Right lobe of liver (tissue), 4 donors: ENCODE measurements around the gene IAH1.

Experiments
- POLR2A ChIP-seq: fragments of 450-650 bp; IDR thresholded peaks from one replicate; pipeline ENCODE4 v1.6.1; 2017; ENCODE audit warnings: antibody characterized with exemption, mild to moderate bottlenecking
- TF ChIP-seq, protein P1 (sequence below), 4 donors: fragments of 200-600 bp in 3 of 4; fragments of 450-650 bp in 1 of 4; IDR thresholded peaks; one replicate each; pipeline versions ENCODE4 v1.5.1 to v1.8.0; 2016 to 2022; ENCODE audit warnings: antibody characterized with exemption in 4 of 4, mild to moderate bottlenecking in 2 of 4
- donor health status: DM: no; HTN: no; CAD: no.
- donor health status: DM: no; HTN: no; CAD: no.
- donor health status: DM: no; HTN: yes; CAD: no.

DNA sequence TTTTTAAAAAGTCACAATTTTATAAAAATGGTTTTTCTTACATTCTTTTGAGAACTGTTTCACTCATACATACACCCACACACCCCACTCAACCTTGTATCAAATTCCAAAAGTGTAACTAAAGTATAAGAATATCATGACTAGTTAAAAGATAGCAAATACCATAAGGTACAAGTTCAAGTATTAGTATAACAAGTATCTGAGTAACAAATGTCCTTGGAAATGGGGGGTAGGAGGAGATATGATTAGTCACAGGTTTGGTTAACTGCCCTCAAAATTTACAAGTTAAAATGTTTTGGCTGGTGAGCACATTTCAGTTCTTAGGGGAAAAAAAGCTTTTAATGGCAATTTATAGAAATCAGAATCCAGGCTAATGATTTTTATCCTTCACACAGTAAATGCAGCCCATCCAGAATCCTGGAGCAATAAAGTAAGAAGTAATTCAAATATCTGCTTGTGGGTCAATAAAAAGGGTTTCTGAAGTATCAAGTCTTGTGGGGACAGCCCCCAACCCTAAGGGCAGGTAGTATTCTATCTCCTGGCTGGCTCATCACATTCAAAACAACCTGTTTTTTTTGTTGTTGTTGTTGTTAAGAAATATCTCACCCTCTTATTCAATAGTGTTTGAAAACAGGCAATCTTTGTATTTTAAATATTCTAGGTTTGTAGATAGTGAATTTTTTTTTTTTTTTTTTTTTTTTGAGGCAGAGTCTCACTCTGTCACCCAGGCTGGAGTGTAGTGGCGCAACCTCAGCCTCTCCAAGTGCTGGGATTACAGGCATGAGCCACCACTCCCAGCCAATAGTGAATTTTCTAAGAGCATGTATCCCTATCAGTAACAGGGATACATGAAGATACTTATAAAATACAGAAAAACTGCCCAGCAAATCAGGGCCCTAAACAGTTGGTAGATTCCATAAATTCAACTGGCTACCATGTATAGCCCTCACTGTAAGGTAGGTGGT, 14.5 kb downstream of the IAH1 start:
- TF ChIP-seq, protein P1, sequence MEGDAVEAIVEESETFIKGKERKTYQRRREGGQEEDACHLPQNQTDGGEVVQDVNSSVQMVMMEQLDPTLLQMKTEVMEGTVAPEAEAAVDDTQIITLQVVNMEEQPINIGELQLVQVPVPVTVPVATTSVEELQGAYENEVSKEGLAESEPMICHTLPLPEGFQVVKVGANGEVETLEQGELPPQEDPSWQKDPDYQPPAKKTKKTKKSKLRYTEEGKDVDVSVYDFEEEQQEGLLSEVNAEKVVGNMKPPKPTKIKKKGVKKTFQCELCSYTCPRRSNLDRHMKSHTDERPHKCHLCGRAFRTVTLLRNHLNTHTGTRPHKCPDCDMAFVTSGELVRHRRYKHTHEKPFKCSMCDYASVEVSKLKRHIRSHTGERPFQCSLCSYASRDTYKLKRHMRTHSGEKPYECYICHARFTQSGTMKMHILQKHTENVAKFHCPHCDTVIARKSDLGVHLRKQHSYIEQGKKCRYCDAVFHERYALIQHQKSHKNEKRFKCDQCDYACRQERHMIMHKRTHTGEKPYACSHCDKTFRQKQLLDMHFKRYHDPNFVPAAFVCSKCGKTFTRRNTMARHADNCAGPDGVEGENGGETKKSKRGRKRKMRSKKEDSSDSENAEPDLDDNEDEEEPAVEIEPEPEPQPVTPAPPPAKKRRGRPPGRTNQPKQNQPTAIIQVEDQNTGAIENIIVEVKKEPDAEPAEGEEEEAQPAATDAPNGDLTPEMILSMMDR (IDR thresholded peaks at IDR 0.05): no peak
- TF ChIP-seq POLR2A: no peak
